ENCODE results near the gene NSUN4. TPM values are rescaled to one million over a fixed set of nuclear protein-coding genes. Genes with fewer than 3 reads are reported as not detected.

The NSUN4 gene
- total RNA-seq, 3 donors from 2014 or later, result 18.5 to 20.6 (median 20.5) TPM

- Histone ChIP-seq H3K36me3 (ENCODE audit: low read depth) (peaks cover 3% of the 10 kb centered on the region), H3K4me3 (no peak overlapping the region), H3K9me3 (no peaks in the 10 kb centered on the region), H3K4me1 (ENCODE audit: low read depth) (no peaks in the 10 kb centered on the region)
- DNase-seq (peak in 1 of 3 donors; percentile 7), ATAC-seq (no peak)
- intact Hi-C loops (cut with DNase I, micrococcal nuclease), result no loop called here
- TF ChIP-seq CTCF (IDR thresholded peaks at IDR 0.05), result no peak
Observed at GRCh38 chr1:46410156-46411009, 69.8 kb downstream of the NSUN4 start.

- DNase-seq, result no peak
- peaks cover 3% of the 10 kb centered on the region for H3K36me3 ChIP-seq (ENCODE audit: low read depth)
- intact Hi-C loops (cut with DNase I, micrococcal nuclease), result no loop called here
- TF ChIP-seq CTCF (IDR thresholded peaks at IDR 0.05), result no peak
- H3K4me3 ChIP-seq, result no peak overlapping the region
- H3K4me1 ChIP-seq (ENCODE audit: low read depth), result no peaks in the 10 kb centered on the region
- H3K9me3 ChIP-seq, result no peaks in the 10 kb centered on the region
- no peak for ATAC-seq
Observed at GRCh38 chr1:46411010-46411405, 70.4 kb downstream of the NSUN4 start.

Other genes starting within 250 kb of the NSUN4 start
- gene PIK3R3, start 208.2 kb upstream of the NSUN4 start, total RNA-seq, result 10 to 100 TPM in 2 of 3 donors, 1 to 10 TPM in 1; 5.9 to 15.6 (median 10.6) TPM
- 1,000 to 10,000 TPM in 2 of 3 donors, 100 to 1,000 TPM in 1; 723 to 1,819 (median 1,586) TPM for gene TSPAN1, start 165.7 kb upstream of the NSUN4 start, total RNA-seq
- gene P3R3URF, start 164.3 kb upstream of the NSUN4 start, total RNA-seq, result not detected
- gene POMGNT1, start 142.4 kb upstream of the NSUN4 start, total RNA-seq, result 10 to 100 TPM; 23.8 to 39.0 (median 38.4) TPM
- 1 to 10 TPM in 2 of 3 donors, under 1 TPM in 1; 0.63 to 5.9 (median 1.6) TPM for gene LURAP1, start 137.5 kb upstream of the NSUN4 start, total RNA-seq
- gene RAD54L, start 93.0 kb upstream of the NSUN4 start, total RNA-seq, result 1 to 10 TPM; 3.0 to 8.0 (median 3.6) TPM
- gene LRRC41, start 37.2 kb upstream of the NSUN4 start, total RNA-seq, result 10 to 100 TPM; 41.8 to 56.0 (median 43.1) TPM
- 100 to 1,000 TPM; 266 to 387 (median 282) TPM for gene UQCRH, start 37.1 kb upstream of the NSUN4 start, total RNA-seq
- gene FAAH, start 53.5 kb downstream of the NSUN4 start, total RNA-seq, result 100 to 1,000 TPM in 1 of 3 donors, 10 to 100 TPM in 2; 51.7 to 130 (median 60.2) TPM
- gene DMBX1, start 149.0 kb downstream of the NSUN4 start, total RNA-seq, result not detected
- gene KNCN, start 210.8 kb downstream of the NSUN4 start, total RNA-seq, result not detected

Measured in mucosa of descending colon (tissue), 3 donors.